Ishikawa (cell line): ENCODE data around the gene PTPRJ.

ENCODE experiments used
- CEBPB ChIP-seq: IDR thresholded peaks from 2 replicates; pipeline ENCODE4 v1.6.1; 2012
- CREB1 ChIP-seq: IDR thresholded peaks from 2 replicates; pipeline ENCODE4 v1.6.1; 2012; ENCODE audit warnings: low read depth
- EGR1 ChIP-seq: IDR thresholded peaks from 2 replicates; pipeline ENCODE4 v1.6.1; 2012
- EP300 ChIP-seq: IDR thresholded peaks from 2 replicates; pipeline ENCODE4 v1.6.1; 2012; ENCODE audit warnings: borderline replicate concordance
- REST ChIP-seq: IDR thresholded peaks from 2 replicates; pipeline ENCODE4 v1.6.1; 2012; ENCODE audit warnings: low read depth, mild to moderate bottlenecking
- TCF12 ChIP-seq: IDR thresholded peaks from 2 replicates; pipeline ENCODE4 v1.6.1; 2012; ENCODE audit warnings: low read depth
- YY1 ChIP-seq: IDR thresholded peaks from 2 replicates; pipeline ENCODE4 v1.6.1; 2012; ENCODE audit warnings: low read depth

- TF ChIP-seq REST (no peak), YY1 (no peak), EP300 (no peak), TCF12 (no peak), CEBPB (no peak), CREB1 (no peak), EGR1 (no peak)
Measured at GRCh38 chr11:48074425-48075181, 94.2 kb downstream of the PTPRJ start.
